Activated CD4-positive, alpha-beta T cell treated with anti-CD3 and anti-CD28 coated beads, Interleukin-2, Interleukin-4, amounts not matched to agents 100 ng/mL and 50 ng/mL, durations not matched to agents 16 hours and 8 hours (primary cell): Measurements from ENCODE around the gene PARP16.
A peak's percentile ranks its signal among the peaks of the same experiment; 100 is the strongest.
"Not testable (repeated sequence)": the region's sequence is repeated elsewhere in the genome, so short reads cannot be mapped to it uniquely, and the experiment has no call there.

ENCODE experiments used
- DNase-seq: peaks from one replicate; pipeline ENCODE4 v3.0.0-alpha.2; 2020; ENCODE audit warnings: low spot score

The PARP16 gene

GRCh38 chr15:65233696-65234095, 53.0 kb downstream of the PARP16 start:
- no peak for DNase-seq

- no peak for DNase-seq
Measured at GRCh38 chr15:65232520-65232919, 54.2 kb downstream of the PARP16 start.

DNA sequence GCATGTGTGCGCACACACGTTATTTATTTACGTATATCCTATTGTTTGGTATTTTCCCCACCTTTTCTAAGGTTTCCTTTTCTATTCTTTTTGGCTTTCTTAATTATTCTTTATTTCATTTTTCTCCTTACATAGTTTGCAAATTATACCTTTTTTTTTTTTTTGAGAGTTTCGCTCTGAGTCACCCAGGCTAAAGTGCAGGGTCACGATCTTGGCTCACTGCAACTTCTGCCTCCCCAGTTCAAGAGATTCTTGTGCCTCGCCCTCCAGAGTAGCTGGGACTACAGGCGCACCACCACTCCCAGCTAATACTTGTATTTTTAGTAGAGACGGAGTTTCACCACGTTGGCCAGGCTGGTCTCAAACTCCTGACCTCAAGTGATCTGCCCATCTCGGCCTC, 55.4 kb downstream of the PARP16 start:
- no peak for DNase-seq

GRCh38 chr15:65226901-65227300, 59.8 kb downstream of the PARP16 start:
- DNase-seq: not testable (repeated sequence)

GRCh38 chr15:65226221-65226620, 60.5 kb downstream of the PARP16 start:
- DNase-seq: no peak

GRCh38 chr15:65223996-65224395, 62.7 kb downstream of the PARP16 start:
- no peak for DNase-seq

DNA sequence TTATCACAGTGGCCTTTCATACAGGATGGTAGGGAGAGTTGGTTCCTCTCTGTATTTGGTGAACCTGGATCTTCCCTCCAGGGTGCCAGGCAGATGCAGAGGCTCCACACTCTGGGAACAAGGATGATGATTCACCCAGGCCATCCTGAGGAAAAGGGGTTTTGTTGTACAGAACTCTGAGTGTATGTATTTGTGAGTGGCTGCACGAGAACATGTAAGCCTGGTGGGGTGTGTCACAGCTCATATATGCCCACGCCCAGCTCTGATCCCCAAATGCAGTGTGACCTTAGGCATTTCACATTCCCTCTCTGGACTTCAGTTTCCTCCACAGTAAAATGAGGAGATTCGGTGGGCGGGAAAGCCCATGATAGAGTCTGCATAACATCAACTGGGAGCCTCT, 63.8 kb downstream of the PARP16 start:
- DNase-seq: no peak

- DNase-seq: no peak
Measured at GRCh38 chr15:65221697-65222096, 65.0 kb downstream of the PARP16 start.

DNA sequence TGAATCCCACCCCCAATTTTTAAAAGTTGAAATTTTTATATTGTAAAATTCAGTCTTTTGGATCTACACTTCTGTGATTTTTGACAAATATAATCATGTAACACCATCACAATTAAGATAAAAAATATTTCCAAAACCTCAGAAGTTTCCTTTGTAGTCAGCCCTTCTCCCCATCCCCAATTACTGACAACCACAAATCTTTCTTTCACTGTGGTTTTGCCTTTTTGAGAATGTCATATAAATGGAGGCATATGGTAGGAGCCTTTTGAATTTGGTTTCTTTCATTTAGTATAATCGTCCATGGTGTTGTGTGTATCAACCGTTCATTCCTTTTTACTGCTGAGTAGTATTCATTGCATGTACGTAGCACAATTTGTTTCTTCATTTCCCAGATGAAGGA, 67.5 kb downstream of the PARP16 start:
- peak; percentile 17 for DNase-seq

GRCh38 chr15:65217526-65218482, 68.9 kb downstream of the PARP16 start:
- DNase-seq: no peak

GRCh38 chr15:65215496-65215895, 71.2 kb downstream of the PARP16 start:
- DNase-seq: no peak

GRCh38 chr15:65214010-65214409, 72.7 kb downstream of the PARP16 start:
- no peak for DNase-seq

GRCh38 chr15:65213241-65213640, 73.4 kb downstream of the PARP16 start:
- no peak for DNase-seq

DNA sequence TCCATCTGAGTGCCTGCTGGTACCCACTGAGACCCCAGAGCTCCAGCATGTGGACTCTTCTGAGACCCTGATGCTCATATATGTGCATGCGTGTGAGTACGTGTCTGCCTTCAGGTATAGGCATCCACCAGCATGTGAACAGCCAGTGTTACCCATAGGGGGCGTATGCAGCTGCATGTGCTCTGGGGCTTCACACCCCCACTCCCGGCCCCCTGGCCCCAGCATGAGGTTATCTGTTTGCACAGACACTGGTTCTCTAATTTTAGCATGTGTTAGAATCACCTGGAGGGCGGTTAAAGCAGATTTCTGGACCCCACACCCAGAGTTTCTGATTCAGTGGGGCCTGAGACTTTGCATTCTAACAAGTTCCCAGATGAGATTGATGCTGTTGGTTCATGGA, 74.6 kb downstream of the PARP16 start:
- DNase-seq: peak; percentile 44

DNA sequence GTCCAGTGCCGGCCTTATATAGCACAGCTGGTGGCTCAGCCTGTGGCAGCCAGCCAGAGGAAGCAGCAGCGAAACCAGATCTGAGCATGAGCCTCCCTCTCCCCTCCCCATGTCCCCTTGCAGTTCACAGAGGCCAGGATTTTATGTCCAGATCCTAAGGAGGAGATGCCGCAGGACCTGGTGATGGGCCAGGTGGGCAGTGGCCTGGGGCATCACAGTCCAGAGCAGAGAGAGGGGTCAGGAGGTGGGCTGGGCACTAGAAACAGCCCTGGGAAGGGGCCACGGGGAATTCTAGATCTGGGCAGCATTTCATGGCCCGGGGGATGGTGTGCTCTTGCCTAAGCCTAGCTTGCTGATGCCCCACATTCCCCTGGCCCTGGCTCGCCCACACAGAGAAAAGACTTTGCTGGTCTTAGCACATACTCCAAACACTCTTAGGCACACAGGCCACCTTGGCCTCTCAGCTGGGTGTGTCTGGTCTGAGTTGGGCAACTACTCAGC, 75.2 kb downstream of the PARP16 start:
- DNase-seq: no peak

GRCh38 chr15:65210770-65211481, 75.8 kb downstream of the PARP16 start, which contains the start of gene CILP:
CILP (minus strand) TSS chr15:65211473; CDS start chr15:65209755, 1,718 bp downstream.
- DNase-seq: no peak

- DNase-seq: no peak
Measured at GRCh38 chr15:65209701-65210643, 76.7 kb downstream of the PARP16 start.

- no peak for DNase-seq
Measured at GRCh38 chr15:65208647-65209046, 78.0 kb downstream of the PARP16 start.
